ENCODE results near the gene FOXL1.
"Not testable (repeated sequence)": the region's sequence is repeated elsewhere in the genome, so short reads cannot be mapped to it uniquely, and the experiment has no call there.

The FOXL1 gene

DNA sequence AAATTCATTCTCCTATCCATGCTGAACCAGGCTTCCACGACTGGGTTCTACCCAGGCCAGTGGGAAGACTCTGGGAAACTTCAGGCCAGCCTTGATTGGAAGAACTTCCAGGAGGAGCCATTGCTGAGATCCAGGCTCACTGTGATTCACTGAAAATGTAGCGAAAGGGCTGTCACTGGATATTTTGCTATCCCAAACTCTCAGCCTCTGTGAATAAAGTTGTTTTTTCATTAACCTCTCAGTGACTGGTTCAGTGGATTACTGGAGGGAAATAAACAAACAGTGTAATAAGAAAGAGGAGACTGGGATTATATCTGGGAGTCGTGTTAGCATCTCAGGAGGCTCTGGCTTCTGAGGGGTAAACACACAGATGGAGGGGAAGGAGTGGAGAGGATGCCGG, 3.1 kb downstream of the FOXL1 start:
- DNase-seq: no peak

GRCh38 chr16:86584071-86584685, 5.8 kb downstream of the FOXL1 start:
- no peak for DNase-seq

DNA sequence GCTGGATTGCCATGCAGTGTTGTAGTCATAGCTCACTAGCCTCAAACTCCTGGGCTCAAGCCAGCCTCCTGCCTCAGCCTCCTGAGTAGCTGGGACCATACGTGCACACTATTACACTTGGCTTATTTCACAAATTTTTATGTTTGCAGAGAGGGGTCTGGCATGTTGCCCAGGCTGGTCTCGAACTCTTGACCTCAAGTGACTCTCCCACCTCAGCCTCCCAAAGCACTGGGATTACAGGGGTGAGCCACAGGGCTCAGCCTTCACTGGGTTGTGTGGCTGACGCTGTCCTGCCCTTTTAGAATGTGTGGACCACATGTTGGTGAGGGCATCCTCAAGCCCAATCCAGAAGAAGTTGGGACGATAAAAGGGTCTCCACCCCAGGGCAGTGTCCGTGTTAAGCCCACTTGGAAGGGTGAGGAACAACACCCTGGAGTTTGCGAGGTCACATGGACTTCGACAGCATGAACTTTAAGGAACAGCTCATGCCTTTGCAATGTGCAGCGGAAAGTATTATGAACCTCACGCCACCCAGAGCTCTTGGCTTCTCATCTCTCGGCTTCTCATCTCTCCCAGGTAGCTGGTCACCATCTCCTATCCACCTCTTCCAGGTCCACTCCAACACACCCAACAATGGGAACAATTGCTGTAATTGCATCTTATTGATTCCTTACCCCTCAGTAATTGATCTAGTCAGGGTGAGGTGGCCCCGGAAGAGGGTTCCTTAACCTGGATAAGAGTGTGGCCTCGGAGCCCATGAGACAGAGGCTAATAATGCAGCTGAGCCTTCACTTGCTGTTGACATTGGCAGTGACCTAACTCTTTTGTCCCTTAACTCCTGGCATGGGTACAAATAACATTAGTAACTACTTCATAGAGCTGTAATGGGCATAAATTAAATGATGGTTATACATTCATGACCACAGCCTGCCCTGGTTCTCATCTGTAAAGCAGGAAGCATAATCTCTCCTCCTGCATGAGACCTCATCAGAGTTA, 6.7 kb downstream of the FOXL1 start:
- no peak for DNase-seq

- no peak for DNase-seq
These were observed 7.7 kb downstream of the FOXL1 start for GRCh38 chr16:86585821-86586611.

DNA sequence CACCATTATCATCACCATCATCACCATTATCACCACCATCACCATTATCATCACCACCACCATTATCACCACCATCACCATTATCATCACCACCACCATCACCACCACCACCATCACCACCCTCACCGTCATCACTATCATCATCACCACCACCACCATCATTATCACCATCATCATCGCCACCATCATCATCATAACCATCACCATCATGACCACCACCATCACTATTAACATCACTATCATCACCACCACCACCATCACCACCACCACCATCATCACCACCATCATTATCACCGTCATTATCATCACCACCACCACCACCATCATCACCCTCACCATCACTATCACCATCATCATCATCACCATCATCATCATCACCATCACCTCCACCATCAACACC, 9.1 kb downstream of the FOXL1 start:
- no peak for DNase-seq

GRCh38 chr16:86587955-86588354, 9.6 kb downstream of the FOXL1 start:
- not testable (repeated sequence) for DNase-seq

DNA sequence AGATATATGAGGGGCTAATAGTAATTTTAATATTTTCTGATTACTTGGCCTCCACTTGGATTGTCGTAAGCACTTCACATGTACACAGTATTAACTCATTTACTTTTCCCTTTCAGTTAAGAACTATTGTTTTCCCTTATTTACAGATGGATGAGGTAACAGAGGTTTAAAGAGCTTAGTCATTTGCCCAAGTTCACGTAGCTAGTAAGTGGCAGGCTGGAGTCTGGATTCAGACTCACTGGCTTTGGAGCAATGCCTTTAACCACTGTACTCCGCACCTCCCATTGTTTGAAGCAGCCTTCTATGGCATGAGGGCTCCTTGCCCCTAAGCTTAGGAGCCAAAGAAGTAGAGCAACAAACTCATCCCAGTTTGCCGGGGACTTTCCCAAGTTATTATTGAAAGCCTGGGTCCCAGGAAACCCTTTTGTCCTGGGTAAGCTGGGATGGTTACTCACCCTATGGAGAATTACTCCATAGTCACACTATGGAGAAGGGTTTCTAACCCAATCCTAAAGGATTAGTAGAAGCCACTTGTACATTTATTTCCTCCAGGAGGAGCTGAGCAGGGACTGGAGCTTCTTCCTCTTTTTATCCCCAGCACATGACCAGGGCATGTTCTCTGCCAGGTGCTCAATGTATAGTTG, 12.3 kb downstream of the FOXL1 start:
- DNase-seq: no peak

DNA sequence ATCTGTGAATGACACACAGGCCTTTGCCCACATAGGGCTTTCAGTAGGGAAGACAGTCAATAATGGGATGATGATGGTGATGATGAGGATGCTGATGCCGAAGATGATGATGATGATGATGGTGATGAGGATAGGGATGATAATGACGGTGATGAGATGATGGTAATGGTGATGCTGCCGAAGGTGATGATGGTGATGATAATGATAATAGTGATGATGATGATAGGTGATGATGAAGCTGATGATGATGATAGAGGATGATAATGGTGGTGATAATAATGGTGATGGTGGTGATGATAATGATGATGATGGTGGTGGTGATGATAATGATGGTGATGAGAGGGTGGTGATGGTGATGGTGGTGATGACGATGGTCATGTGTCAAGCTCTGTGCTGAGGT, 12.9 kb downstream of the FOXL1 start:
- DNase-seq: no peak

DNA sequence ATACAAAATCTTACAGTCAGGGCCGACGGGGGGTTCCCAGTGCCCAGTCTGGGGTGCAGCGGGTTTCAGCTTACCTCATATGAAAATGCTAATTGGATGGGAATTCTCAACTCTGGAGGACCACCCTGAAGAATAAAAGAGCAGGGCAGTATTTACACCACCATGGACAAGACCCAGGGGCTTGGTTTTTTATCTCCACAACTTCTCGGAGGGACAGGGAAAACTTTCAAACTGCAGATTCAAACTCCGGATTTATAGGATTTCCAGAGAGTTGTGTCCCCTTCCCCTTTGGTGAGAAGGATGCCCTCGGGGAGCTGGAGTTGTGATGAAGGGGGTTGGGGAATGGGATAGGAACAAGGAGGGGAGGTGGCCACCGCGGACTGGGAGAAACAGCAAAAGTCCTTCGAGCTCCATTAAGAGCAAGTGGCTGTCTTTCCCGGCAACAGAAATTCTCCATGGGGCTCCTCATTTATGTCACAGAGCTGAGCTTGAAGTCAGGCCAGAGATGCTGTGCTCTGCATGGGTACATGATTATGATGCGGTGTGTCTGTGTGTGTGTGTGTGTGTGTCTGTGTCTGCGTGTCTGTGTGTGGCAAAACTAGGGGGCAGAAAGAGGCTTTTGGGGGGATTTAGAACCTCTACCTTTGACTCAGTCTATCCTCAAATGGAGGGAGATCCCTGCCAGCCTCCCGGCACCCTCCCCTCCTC, 15.7 kb downstream of the FOXL1 start:
- DNase-seq: no peak

DNA sequence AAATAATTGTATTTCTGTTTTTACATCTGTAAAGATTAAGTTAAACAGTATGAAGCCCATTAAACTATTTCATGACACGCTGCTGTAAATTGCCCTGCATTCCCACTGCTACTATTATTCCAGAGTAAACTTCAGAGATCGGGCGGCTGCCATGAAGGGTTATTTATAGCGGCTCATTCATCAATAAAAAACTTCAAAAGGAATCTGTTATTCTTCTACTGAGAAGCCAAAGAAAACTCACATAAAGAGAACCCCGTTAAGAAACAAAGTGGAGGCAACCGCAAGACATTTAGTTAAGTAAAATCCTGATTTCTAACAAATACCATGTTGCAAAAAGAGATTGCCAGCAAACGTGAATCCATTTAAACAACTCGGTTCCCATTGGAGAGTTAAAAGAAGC, 16.4 kb downstream of the FOXL1 start:
- DNase-seq: no peak

DNA sequence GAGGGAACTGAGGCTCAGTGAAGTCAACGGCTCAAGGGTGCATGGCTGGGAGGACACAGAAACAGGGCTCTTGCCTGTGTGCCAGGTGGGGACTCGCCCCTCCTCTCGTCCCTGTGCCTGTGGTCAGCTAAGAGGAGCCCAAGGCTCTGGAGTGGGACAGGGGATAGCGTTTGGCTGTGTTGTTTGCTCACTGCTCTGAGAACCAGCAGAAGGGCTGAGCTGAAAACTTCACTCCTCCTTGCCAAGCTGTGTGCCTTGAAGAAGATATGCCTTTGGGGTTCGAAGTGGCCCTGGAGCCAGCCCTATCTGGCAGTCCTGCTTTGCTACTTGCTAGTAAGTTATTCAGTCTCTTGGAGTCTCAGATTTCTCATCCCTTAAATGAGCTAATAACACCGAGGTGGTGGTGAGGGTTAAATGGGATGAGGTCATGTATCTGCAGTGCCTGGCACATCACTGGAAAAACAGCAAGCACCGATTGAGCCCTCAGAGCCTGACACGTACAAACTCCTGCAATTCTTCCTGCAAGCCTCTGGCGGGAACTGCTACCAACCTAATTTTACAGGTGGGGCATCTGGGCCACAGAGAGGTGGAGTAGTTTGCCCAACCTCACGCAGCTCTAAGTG, 17.7 kb downstream of the FOXL1 start:
- DNase-seq: no peak

DNA sequence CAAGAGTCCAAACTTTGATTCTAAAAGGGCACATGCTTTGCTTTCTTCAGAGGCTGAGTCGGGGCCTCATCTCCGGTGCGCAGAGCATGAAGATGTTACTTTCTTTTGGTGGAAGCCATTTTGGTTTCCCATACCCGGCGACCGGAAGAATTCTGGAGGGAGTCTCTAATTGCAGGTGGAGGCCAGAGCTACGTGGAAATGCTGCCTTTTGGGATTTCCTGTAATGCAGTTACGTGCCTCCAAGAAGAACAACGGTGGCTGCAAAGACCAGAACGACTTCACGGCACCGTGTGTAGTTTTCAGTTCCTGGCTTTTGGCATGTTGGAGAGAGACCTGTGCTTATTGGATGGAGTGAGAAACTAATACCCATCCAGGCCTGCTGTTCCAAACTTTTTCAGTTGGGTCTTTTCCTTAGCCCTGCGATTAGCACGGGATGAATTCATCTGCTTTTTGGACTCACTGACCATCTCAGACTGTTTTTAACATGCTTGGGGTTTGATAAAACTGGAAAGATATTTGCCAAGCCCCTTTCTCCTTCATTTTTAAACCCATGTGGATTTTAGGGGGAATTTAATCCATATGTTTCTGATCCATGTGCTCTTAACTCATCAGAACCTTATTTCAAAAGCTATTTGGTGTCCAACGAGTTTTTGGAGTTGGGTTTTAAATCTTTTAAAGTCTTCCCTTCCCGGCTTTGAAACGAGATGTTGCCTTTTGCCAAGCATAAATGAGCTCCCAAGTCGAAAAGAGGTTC, 19.0 kb downstream of the FOXL1 start:
- DNase-seq: no peak

DNA sequence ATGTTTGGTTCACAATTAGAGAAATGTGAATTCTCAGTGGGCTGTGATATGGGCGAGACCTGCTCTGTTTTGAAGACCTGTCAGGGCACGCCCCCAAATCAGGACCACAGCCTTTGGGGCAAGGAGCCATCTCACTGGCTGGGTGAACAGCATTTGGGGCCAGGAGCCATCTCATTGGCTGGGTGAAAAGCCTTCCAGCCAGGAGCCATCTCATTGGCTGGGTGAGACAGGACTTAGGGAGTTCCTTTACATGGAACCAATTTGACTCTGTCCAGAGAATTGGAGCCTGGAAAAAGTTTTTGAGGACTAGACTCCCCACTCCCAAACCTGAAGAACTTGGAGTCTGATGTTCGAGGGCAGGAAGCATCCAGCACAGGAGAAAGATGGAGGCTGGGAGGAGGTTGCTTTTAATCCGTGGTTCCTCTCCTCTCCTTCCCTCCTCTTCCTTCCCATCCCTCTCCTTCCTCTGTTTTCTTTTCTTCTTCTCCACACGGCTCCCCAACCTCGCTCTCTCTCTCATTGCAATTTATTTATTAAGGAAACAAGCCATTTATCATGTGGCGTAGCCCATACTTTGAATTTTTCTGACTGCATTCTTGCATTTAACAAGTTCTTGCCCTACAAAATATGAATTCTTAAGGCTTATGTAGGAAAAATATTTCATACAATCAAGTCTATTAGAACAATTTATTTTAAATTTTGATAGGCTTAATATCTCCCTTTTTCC, 19.7 kb downstream of the FOXL1 start:
- DNase-seq: no peak

- no peak for DNase-seq
These were observed 20.5 kb downstream of the FOXL1 start for GRCh38 chr16:86598607-86599565.

DNA sequence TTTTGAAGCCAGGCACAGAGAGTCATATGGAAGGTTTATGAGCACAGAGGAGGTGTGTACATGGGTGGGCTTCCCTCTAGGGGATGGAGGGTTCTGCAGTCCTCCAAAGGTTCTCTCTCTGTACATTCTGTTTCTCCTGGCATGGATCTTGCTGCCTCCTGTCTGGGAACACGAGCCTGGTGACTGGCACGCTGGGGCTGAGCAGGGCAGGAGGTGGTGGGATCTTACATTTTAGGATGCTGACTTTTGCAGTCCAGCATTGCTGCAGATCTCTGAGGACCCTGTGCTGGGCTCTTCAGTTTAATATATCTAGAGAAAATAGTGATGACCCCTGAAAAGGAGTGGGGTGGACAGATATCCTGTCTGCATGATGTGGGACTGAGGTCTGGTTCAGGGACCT, 23.0 kb downstream of the FOXL1 start:
- DNase-seq: no peak

DNA sequence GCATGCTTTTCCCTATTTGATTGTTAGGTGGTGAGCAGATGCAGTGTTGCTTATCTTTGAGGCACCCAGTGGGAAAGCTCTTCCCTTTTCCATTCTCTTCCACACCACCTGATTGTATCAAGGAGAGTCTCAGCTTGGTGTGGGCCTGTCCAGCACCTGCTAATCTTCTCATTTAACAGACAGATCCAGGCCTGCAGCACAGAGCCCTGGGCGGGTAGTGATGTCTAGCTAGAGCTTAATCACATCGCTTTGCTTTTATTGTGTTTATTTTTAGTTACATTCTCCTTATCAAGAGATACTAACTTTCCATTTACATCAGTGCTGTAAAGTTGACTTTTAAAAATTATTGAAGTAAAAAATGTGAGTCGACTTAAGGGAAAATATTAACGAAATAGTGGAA, 24.2 kb downstream of the FOXL1 start:
- no peak for DNase-seq

DNA sequence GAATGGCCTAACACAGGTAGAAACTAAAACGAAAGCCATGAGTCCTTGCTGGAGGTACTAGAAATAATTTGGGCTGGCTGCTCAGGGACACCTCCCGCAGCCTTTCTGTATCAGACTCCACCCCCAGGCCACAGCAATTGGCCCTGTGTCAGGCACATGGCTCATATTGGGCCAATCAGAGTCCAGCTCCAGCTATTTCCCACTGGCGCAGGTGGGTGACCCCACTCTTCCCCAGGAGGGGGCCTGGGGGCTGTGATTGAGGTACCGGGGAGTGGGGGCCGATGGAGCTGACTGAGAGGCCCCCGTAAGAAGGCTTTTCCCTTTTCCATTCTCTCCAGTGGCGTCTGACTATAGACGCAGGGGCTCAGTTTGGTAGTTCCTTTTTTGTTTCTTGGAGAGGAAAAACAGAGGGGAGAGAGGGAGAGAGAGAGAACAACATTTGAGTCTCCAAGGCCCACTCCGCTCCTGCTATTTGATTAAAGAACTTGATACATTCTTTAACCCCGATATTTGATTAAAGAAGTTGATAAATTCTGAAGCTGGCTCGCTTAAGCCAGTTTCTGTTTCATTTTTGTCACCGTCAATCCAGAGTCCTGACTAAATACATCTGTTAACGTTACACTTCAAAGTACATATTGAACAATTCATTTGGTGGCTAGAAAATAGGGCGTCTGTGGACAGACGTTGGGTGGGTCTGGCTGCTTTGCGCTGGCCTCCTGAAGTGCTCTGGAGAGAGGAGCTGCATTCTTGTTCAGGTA, 26.3 kb downstream of the FOXL1 start:
- DNase-seq: peak; percentile 4

- DNase-seq: no peak
These were observed 27.6 kb downstream of the FOXL1 start for GRCh38 chr16:86605950-86606349.
